Measurements from ENCODE around the gene CHL1. TPM values are rescaled to one million over a fixed set of nuclear protein-coding genes. Genes with fewer than 3 reads are reported as not detected.

Gene CHL1
- total and polyA plus RNA-seq, 12 donors: 0.55 to 28.8 (median 2.2) TPM

DNA sequence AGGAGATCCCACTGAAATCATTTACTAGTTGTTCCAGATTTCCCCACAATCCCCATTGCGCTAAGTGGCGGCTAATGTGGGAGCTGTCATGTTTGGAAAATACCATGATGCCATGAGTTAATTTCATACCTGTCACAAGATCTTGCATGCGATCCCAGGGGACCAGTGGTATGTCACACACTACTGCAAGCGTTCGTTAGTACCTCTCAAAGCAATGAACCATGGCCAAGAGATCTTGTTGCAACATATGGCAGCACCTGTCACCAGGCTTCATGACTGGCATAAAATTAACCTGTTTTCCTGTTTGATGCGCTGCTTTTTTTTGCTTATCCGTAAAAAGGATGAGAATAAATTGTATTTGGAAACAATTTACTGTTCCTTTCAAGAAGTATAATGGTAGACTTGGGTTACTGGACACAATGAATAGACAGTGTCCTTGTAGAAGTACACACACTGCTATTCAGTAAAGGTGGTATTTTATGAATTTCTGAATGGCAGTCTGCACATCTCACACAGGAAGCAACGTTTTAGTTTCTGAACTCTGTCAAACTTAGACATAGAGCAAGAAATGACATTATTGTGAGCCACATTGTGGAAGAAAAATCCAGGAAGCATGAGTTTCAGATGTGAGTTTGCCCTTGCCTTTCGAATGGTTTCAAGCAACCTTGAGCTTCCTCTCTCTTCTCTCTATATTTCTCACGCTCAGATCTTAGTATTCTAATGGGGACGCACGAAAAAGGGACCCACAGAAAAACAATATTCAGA lies 81.9 kb downstream of the CHL1 start:
- TF ChIP-seq, protein P1, sequence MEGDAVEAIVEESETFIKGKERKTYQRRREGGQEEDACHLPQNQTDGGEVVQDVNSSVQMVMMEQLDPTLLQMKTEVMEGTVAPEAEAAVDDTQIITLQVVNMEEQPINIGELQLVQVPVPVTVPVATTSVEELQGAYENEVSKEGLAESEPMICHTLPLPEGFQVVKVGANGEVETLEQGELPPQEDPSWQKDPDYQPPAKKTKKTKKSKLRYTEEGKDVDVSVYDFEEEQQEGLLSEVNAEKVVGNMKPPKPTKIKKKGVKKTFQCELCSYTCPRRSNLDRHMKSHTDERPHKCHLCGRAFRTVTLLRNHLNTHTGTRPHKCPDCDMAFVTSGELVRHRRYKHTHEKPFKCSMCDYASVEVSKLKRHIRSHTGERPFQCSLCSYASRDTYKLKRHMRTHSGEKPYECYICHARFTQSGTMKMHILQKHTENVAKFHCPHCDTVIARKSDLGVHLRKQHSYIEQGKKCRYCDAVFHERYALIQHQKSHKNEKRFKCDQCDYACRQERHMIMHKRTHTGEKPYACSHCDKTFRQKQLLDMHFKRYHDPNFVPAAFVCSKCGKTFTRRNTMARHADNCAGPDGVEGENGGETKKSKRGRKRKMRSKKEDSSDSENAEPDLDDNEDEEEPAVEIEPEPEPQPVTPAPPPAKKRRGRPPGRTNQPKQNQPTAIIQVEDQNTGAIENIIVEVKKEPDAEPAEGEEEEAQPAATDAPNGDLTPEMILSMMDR (IDR thresholded peaks at IDR 0.05): no peak
- intact Hi-C loops (cut with DNase I): no loop called here
- Histone ChIP-seq H3K27me3 (no peaks in the 10 kb centered on the region), H3K4me1 (no peaks in the 10 kb centered on the region), H3K4me3 (no peak overlapping the region), H3K27ac (no peak overlapping the region), H3K9me3 (peaks cover 0 to 9% (median 0%) of the 10 kb centered on the region in 11 donors), H3K36me3 (no peaks in the 10 kb centered on the region)
- DNase-seq (no peak), ATAC-seq (no peak)
- 74 to 80% methylated on average over 12 of the region's 12 CpGs for WGBS, 2 donors

DNA sequence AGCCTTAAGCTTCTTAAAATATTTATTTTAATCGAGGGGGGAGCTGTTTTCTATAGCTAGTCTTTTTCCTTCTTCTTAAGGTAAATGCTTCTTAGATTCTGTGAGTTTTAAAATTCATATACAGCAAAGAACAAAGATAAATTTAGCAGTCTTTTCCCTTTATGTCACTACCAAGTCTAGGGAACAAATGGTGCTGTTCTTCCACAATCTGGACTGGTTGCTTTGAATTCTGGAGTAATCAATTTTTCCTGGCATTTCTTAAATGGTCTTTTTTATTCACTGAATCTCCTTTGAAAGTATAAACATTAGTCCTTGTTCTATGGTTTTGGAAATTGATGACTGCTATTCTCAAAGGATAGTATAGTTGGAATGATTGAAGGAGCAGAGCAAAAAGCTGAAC lies 82.8 kb downstream of the CHL1 start:
- WGBS, 2 donors: 45 to 54% methylated on average over 1 of the region's 1 CpG
- TF ChIP-seq, protein P1 (IDR thresholded peaks at IDR 0.05): no peak
- H3K27ac ChIP-seq: no peak overlapping the region
- intact Hi-C loops (cut with DNase I): no loop called here
- no peaks in the 10 kb centered on the region for H3K27me3 ChIP-seq
- ATAC-seq (no peak), DNase-seq (no peak)
- H3K36me3 ChIP-seq: no peaks in the 10 kb centered on the region
- H3K9me3 ChIP-seq: peaks cover 0 to 9% (median 0%) of the 10 kb centered on the region in 11 donors
- no peaks in the 10 kb centered on the region for H3K4me1 ChIP-seq
- H3K4me3 ChIP-seq: no peak overlapping the region

DNA sequence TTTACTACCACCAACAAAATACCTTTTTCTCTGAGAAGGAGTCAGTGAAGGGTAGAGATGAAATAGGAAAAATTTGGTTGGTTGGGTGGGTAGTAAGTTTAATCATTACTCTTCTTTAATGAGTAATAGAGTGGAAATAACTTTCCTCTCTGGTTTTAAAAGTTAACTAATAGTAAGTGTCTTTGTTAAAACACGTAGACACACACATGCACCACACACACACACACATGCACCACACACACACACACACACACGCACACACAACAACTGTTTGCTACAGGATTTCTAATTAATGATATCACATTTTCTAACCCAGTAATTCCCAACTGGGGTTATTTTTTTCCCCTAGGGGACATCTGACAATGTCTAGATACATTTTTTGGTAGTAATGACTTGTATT lies 84.1 kb downstream of the CHL1 start:
- ATAC-seq: no peak
- Histone ChIP-seq H3K9me3 (peaks cover 0 to 9% (median 0%) of the 10 kb centered on the region in 11 donors), H3K36me3 (no peaks in the 10 kb centered on the region), H3K4me3 (no peak overlapping the region), H3K27me3 (no peaks in the 10 kb centered on the region), H3K27ac (no peak overlapping the region), H3K4me1 (no peaks in the 10 kb centered on the region)
- intact Hi-C loops (cut with DNase I): no loop called here
- 42 to 46% methylated on average over 2 of the region's 2 CpGs for whole genome bisulfite sequencing, 2 donors
- DNase-seq: no peak
- TF ChIP-seq, protein P1 (IDR thresholded peaks at IDR 0.05): no peak

DNA sequence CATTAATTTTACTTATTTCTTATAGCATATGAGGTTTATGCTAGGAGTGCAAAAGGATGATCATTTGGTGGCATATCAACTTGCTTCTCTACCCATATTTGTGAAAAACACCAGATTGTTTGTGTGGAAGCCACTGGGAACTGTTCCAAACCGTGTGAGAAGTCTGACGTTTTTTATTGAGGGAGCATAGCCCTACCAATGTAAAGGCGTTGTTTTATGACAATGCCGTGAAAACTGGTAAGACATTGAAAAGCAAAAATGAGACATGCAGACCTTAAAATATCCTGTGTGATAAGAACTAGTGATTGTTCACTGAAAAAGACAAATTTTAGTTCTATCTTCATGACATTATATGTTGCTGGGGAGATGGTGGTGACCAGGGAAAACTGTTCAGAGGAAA lies 87.8 kb downstream of the CHL1 start:
- Histone ChIP-seq H3K4me3 (no peak overlapping the region), H3K36me3 (no peaks in the 10 kb centered on the region), H3K27ac (no peak overlapping the region), H3K4me1 (no peaks in the 10 kb centered on the region), H3K27me3 (no peaks in the 10 kb centered on the region), H3K9me3 (peaks cover 0 to 9% (median 0%) of the 10 kb centered on the region in 11 donors)
- TF ChIP-seq, protein P1 (IDR thresholded peaks at IDR 0.05): no peak
- intact Hi-C loops (cut with DNase I): no loop called here
- 50 to 54% methylated on average over 4 of the region's 4 CpGs for WGBS, 2 donors
- DNase-seq (no peak), ATAC-seq (no peak)
